GM23338 (cell line): ENCODE measurements around the gene OR8D2.

ENCODE experiments used
- EZH2 ChIP-seq: fragments of 200-600 bp; sonication (generic); IDR thresholded peaks from one replicate; pipeline ENCODE4 v1.8.0; 2017; ENCODE audit warnings: antibody characterized with exemption, mild to moderate bottlenecking, low read depth; ENCODE audit not compliant: unreplicated experiment
- POLR2AphosphoS5 ChIP-seq: IDR thresholded peaks from 2 replicates; pipeline ENCODE4 v1.6.1; 2016; ENCODE audit warnings: antibody characterized with exemption, low read depth
- TF ChIP-seq, protein P1 (sequence below), 2 experiments: fragments of 200-600 bp in 1 of 2; sonication (generic) in 1 of 2; conservative IDR thresholded peaks; 2 replicates each; pipeline versions ENCODE4 v1.5.1 to v1.6.1; 2016 to 2017; ENCODE audit warnings: antibody characterized with exemption in 2 of 2, low read depth in 2 of 2, mild to moderate bottlenecking in 2 of 2, moderate library complexity in 1 of 2
- TF ChIP-seq, protein P2 (sequence below): IDR thresholded peaks from one replicate; pipeline ENCODE4 v1.6.1; 2018; ENCODE audit warnings: antibody characterized with exemption; ENCODE audit not compliant: unreplicated experiment

DNA sequence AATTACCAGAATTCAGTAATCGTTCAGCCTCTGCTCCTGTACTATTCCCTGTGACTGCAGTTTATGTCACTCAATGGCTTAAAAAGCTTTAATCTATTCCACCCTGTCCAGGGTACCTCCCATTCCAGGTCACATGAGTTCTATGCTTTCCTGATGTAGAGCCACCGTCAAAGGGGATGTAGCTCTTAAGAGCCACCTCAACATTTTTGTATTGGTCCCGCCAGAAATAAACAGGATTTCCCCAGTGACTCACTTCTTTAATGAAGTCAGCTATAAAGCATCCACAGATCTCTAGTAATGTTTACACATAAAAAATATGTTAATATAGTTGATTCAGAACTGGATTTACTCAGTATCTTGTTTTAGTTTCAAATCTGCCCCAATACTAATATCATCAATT lies 4.9 kb downstream of the OR8D2 start:
- TF ChIP-seq EZH2 (no peak), POLR2AphosphoS5 (no peak)
- TF ChIP-seq, protein P1, sequence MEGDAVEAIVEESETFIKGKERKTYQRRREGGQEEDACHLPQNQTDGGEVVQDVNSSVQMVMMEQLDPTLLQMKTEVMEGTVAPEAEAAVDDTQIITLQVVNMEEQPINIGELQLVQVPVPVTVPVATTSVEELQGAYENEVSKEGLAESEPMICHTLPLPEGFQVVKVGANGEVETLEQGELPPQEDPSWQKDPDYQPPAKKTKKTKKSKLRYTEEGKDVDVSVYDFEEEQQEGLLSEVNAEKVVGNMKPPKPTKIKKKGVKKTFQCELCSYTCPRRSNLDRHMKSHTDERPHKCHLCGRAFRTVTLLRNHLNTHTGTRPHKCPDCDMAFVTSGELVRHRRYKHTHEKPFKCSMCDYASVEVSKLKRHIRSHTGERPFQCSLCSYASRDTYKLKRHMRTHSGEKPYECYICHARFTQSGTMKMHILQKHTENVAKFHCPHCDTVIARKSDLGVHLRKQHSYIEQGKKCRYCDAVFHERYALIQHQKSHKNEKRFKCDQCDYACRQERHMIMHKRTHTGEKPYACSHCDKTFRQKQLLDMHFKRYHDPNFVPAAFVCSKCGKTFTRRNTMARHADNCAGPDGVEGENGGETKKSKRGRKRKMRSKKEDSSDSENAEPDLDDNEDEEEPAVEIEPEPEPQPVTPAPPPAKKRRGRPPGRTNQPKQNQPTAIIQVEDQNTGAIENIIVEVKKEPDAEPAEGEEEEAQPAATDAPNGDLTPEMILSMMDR (conservative IDR thresholded peaks at IDR 0.05; ENCODE audit: low read depth in 2 of 2) = no peak
- TF ChIP-seq, protein P2, sequence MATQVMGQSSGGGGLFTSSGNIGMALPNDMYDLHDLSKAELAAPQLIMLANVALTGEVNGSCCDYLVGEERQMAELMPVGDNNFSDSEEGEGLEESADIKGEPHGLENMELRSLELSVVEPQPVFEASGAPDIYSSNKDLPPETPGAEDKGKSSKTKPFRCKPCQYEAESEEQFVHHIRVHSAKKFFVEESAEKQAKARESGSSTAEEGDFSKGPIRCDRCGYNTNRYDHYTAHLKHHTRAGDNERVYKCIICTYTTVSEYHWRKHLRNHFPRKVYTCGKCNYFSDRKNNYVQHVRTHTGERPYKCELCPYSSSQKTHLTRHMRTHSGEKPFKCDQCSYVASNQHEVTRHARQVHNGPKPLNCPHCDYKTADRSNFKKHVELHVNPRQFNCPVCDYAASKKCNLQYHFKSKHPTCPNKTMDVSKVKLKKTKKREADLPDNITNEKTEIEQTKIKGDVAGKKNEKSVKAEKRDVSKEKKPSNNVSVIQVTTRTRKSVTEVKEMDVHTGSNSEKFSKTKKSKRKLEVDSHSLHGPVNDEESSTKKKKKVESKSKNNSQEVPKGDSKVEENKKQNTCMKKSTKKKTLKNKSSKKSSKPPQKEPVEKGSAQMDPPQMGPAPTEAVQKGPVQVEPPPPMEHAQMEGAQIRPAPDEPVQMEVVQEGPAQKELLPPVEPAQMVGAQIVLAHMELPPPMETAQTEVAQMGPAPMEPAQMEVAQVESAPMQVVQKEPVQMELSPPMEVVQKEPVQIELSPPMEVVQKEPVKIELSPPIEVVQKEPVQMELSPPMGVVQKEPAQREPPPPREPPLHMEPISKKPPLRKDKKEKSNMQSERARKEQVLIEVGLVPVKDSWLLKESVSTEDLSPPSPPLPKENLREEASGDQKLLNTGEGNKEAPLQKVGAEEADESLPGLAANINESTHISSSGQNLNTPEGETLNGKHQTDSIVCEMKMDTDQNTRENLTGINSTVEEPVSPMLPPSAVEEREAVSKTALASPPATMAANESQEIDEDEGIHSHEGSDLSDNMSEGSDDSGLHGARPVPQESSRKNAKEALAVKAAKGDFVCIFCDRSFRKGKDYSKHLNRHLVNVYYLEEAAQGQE = no peak
